Measurements from ENCODE around the gene RIOK2. TPM values are rescaled to one million over a fixed set of nuclear protein-coding genes. Genes with fewer than 3 reads are reported as not detected.

RIOK2 gene
- total and polyA plus RNA-seq, 2 of the 8 experiments (the other 6 are each of a cell fraction or from before 2014, with no cell fraction given), result 5.4 to 35.0 TPM

DNA sequence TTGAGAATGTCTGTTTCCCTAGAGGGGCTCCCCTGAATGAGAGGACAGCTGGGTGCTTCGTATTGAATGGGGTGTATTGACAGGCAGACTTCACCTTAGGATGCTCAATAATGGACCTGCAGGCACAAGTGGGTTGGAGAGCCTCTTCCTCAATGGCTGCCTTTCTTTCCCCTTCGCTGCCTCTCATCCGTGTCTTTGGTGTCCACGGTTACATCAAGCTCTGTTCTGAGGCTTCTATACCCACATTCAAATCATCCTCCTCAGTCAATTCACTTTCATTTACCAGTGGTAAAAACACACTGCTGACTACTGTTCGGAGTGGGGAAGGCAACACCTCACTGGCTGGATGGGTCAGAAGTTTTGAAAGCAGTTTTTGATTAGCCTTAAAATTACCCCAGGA, 61.2 kb downstream of the RIOK2 start:
- Histone ChIP-seq H2AK5ac (ENCODE audit: low read depth, low read length) (no peak overlapping the region), H3K4me3 (ENCODE audit: extremely low read depth in 1 of 4, insufficient read depth in 2 of 4, low read depth in 3 of 4, low read length in 4 of 4) (no peak overlapping the region), H4K91ac (replicated peaks; ENCODE audit: insufficient read length, low read length) (no peak overlapping the region), H3K18ac (ENCODE audit: extremely low read depth, low read length) (no peak overlapping the region), H2AFZ (ENCODE audit: low read length) (no peak overlapping the region), H3K79me2 (ENCODE audit: control insufficient read depth in 1 of 2, insufficient read depth in 2 of 2, low read length in 2 of 2) (no peaks in the 10 kb centered on the region), H4K20me1 (replicated peaks in 1 of 2; ENCODE audit: control insufficient read depth in 1 of 2, insufficient read depth in 2 of 2, low read length in 2 of 2) (no peaks in the 10 kb centered on the region), H2BK12ac (ENCODE audit: low read depth, low read length) (no peak overlapping the region), H3K27me3 (replicated peaks in 1 of 4; ENCODE audit: control insufficient read depth in 3 of 4, extremely low read depth in 1 of 4, insufficient read depth in 3 of 4, low read length in 3 of 4) (no peaks in the 10 kb centered on the region; a peak in 1 of 7 replicates), H2BK20ac (ENCODE audit: low read length) (no peak overlapping the region), H4K5ac (ENCODE audit: insufficient read length, low read depth, low read length) (no peak overlapping the region), H2BK120ac (replicated peaks; ENCODE audit: low read depth, low read length) (no peak overlapping the region), H3K14ac (ENCODE audit: insufficient read length) (no peak overlapping the region), H3K9me3 (ENCODE audit: insufficient read depth in 2 of 2, low read depth in 1 of 2, low read length in 1 of 2) (no peaks in the 10 kb centered on the region), H3K4me1 (replicated peaks in 1 of 4; ENCODE audit: control insufficient read depth in 3 of 4, insufficient read depth in 4 of 4, low read length in 3 of 4) (no peaks in the 10 kb centered on the region), H3K4ac (replicated peaks; ENCODE audit: insufficient read length, low read depth, low read length) (no peak overlapping the region), H2BK15ac (ENCODE audit: low read length) (no peak overlapping the region), H3K27ac (ENCODE audit: low read depth, low read length) (no peak overlapping the region), H4K8ac (ENCODE audit: extremely low read depth, insufficient read depth, low read length) (no peak overlapping the region), H2BK5ac (ENCODE audit: low read depth, low read length) (no peak overlapping the region), H3K56ac (replicated peaks; ENCODE audit: insufficient read length, low read depth, low read length) (no peak overlapping the region), H3K23me2 (ENCODE audit: low read depth, low read length) (no peaks in the 10 kb centered on the region), H3K9ac (replicated peaks in 1 of 4; ENCODE audit: extremely low read depth in 1 of 4, low read depth in 3 of 4, low read length in 3 of 4) (no peak overlapping the region), H3K79me1 (ENCODE audit: low read depth, low read length) (no peaks in the 10 kb centered on the region), H3K4me2 (ENCODE audit: insufficient read depth in 1 of 2, low read depth in 2 of 2, low read length in 2 of 2) (no peak overlapping the region), H3K36me3 (ENCODE audit: control insufficient read depth in 2 of 4, insufficient read depth in 4 of 4, low read length in 3 of 4) (no peaks in the 10 kb centered on the region; a peak in 1 of 8 replicates), H3K23ac (ENCODE audit: insufficient read length) (no peak overlapping the region)
- no peak for TF ChIP-seq MAFK (IDR thresholded peaks at IDR 0.05; ENCODE audit: low read depth, low read length)
- TF ChIP-seq POU5F1 (IDR thresholded peaks at IDR 0.05; ENCODE audit: low read depth, low read length), result no peak
- no peak for TF ChIP-seq CHD2 (IDR thresholded peaks at IDR 0.05; ENCODE audit: low read length)
- TF ChIP-seq EGR1 (IDR thresholded peaks at IDR 0.05; ENCODE audit: borderline replicate concordance, low read depth, low read length), result no peak
- no peak for TF ChIP-seq EZH2 (IDR thresholded peaks at IDR 0.05; ENCODE audit: low read depth, low read length, severe bottlenecking)
- no peak for TF ChIP-seq SP2 (IDR thresholded peaks at IDR 0.05; ENCODE audit: low read length)
- TF ChIP-seq SAP30 (IDR thresholded peaks at IDR 0.05; ENCODE audit: insufficient read depth, insufficient replicate concordance, low read length), result no peak
- no peak for TF ChIP-seq POLR2AphosphoS5 (IDR thresholded peaks at IDR 0.05; ENCODE audit: low read depth, low read length)
- no peak for TF ChIP-seq BRCA1 (IDR thresholded peaks at IDR 0.05; ENCODE audit: low read depth, low read length)
- no peak for TF ChIP-seq CEBPB (IDR thresholded peaks at IDR 0.05; ENCODE audit: low read depth, low read length)
- TF ChIP-seq ZNF274 (IDR thresholded peaks at IDR 0.05; ENCODE audit: borderline replicate concordance, extremely low read depth, low read length), result no peak
- TF ChIP-seq, protein P1, sequence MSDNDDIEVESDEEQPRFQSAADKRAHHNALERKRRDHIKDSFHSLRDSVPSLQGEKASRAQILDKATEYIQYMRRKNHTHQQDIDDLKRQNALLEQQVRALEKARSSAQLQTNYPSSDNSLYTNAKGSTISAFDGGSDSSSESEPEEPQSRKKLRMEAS (IDR thresholded peaks at IDR 0.05), result no peak
- TF ChIP-seq TAF1 (IDR thresholded peaks at IDR 0.05; ENCODE audit: low read depth, low read length), result no peak
- TF ChIP-seq JUND (IDR thresholded peaks at IDR 0.05; ENCODE audit: low read length), result no peak
- ChIA-PET POLR2A (ENCODE audit: partially characterized antibody) (no interaction called here), CTCF (ENCODE audit: partially characterized antibody) (interaction anchor here (0.6 to 1.2 kb wide), 5 partner anchors 10 to 255 kb away, joined by 3 read pairs; no protein-coding TSS in a partner anchor)
- WGBS, 2 experiments (ENCODE audit: extremely low coverage in 1 of 2, insufficient coverage in 1 of 2, insufficient read length in 1 of 2, insufficient replicate concordance in 2 of 2, low coverage in 1 of 2, low lambda C conversion rate in 2 of 2, missing lambda C conversion rate in 1 of 2), result 91% methylated on average over 5 of the region's 5 CpGs; no CpG with 5 or more reads in 1 of the 2 experiments
- no peak for DNase-seq (ENCODE audit: low read depth in 1 of 2, low spot score in 2 of 2)
- FAIRE-seq, result no peak
